Measurements from ENCODE around the gene DNASE2. TPM values are rescaled to one million over a fixed set of nuclear protein-coding genes. Genes with fewer than 3 reads are reported as not detected.

The DNASE2 gene
- total RNA-seq, 1 experiment from 2014 or later, result 23.8 TPM

DNA sequence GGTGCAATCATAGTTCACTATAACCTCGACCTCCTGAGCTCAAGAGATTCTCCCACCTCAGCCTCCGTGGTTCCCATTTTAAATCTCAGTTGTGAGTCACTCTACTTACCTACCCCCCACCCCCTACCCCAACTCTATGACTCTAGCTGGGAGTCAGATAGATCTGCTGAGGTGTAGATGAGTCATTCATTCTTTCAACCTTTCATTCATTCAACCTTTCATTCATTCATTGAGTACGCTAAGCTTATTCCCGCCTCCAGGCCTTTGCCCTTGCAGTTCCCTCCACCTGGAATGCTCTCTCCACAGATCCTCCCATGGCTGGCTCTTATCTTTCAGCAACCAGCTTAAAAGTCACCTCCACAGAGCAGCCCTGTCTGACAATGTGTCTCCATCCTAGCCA, 44.0 kb downstream of the DNASE2 start:
- peaks cover 2% of the 10 kb centered on the region; the same call in 1 of the 2 replicates for H3K4me1 ChIP-seq (ENCODE audit: insufficient read depth, low read length)
- no peaks in the 10 kb centered on the region for H3K79me2 ChIP-seq (ENCODE audit: insufficient read depth, low read length)
- peaks cover 10% of the 10 kb centered on the region for H3K23me2 ChIP-seq (ENCODE audit: insufficient read length, low read depth, low read length, poor library complexity, severe bottlenecking)
- no peak overlapping the region for H3K9ac ChIP-seq (ENCODE audit: extremely low read depth, insufficient read length, low read length)
- Mint-ChIP-seq H3K36me3 (ENCODE audit: insufficient read depth in 1 of 3, low read depth in 3 of 3) (peaks cover 0 to 4% (median 3%) of the 10 kb centered on the region in 3 experiments; a peak in 3 of 7 replicates), H3K9me3 (no peaks in the 10 kb centered on the region; a peak in 1 of 5 replicates), H3K27ac (peak overlapping the region in 1 of 3 experiments; percentile 40; a peak in 1 of 7 replicates), H3K4me3 (peak overlapping the region; percentile 55 to 77; a peak in 4 of 5 replicates), H3K4me1 (peaks cover 47 to 48% of the 10 kb centered on the region in 2 experiments), H3K27me3 (ENCODE audit: low read depth) (peaks cover 26% of the 10 kb centered on the region)
- H2BK120ac ChIP-seq (ENCODE audit: low read depth, low read length, poor library complexity, severe bottlenecking), result no peak overlapping the region
- no peak overlapping the region for H3K18ac ChIP-seq (ENCODE audit: insufficient read length, low read depth, low read length)
- no peak overlapping the region for H2BK20ac ChIP-seq (ENCODE audit: low read depth, low read length, poor library complexity, severe bottlenecking)
- H2AFZ ChIP-seq (ENCODE audit: low read length), result no peak overlapping the region
- no peak overlapping the region for H3K14ac ChIP-seq (ENCODE audit: insufficient read depth, low read length)
- no peak for DNase-seq
- no peak overlapping the region for H4K5ac ChIP-seq (ENCODE audit: insufficient read length, low read depth, low read length)
- no peak overlapping the region for H3K23ac ChIP-seq (ENCODE audit: insufficient read length, low read depth, low read length)
- H4K91ac ChIP-seq (ENCODE audit: insufficient read length, low read depth, low read length), result no peak overlapping the region
- no peak overlapping the region for H4K8ac ChIP-seq (replicated peaks; ENCODE audit: insufficient read length, low read depth, low read length)
- H2BK15ac ChIP-seq (ENCODE audit: low read depth, low read length), result no peak overlapping the region
- no peaks in the 10 kb centered on the region for H3K79me1 ChIP-seq (ENCODE audit: insufficient read depth, low read depth, low read length, poor library complexity, severe bottlenecking)
- no peak overlapping the region for H2BK5ac ChIP-seq (ENCODE audit: insufficient read length, low read length)
- H2BK12ac ChIP-seq (ENCODE audit: insufficient read length, low read depth, low read length), result no peak overlapping the region
- no peaks in the 10 kb centered on the region for H4K20me1 ChIP-seq (ENCODE audit: control insufficient read depth, insufficient read depth, insufficient read length)
- WGBS (ENCODE audit: extremely low coverage, insufficient read length, low lambda C conversion rate), result no CpG with 5 or more reads among the region's 4 CpGs
- H3K4ac ChIP-seq (ENCODE audit: low read depth, low read length), result no peak overlapping the region
- H3T11ph ChIP-seq (ENCODE audit: low read length), result no peak overlapping the region
- H3K4me2 ChIP-seq (ENCODE audit: insufficient read depth, insufficient read length, low read length), result no peak overlapping the region
- peaks cover 3% of the 10 kb centered on the region; the same call in 1 of the 2 replicates for H3K27me3 ChIP-seq (ENCODE audit: insufficient read depth, low read length)
- no peak overlapping the region for H3K56ac ChIP-seq (ENCODE audit: insufficient read length, low read depth, low read length)
- H2AK5ac ChIP-seq (ENCODE audit: insufficient read length, low read length), result no peak overlapping the region
- no peaks in the 10 kb centered on the region for H3K9me3 ChIP-seq (ENCODE audit: control insufficient read depth, low read depth, low read length)
- TF ChIP-seq, protein P1, sequence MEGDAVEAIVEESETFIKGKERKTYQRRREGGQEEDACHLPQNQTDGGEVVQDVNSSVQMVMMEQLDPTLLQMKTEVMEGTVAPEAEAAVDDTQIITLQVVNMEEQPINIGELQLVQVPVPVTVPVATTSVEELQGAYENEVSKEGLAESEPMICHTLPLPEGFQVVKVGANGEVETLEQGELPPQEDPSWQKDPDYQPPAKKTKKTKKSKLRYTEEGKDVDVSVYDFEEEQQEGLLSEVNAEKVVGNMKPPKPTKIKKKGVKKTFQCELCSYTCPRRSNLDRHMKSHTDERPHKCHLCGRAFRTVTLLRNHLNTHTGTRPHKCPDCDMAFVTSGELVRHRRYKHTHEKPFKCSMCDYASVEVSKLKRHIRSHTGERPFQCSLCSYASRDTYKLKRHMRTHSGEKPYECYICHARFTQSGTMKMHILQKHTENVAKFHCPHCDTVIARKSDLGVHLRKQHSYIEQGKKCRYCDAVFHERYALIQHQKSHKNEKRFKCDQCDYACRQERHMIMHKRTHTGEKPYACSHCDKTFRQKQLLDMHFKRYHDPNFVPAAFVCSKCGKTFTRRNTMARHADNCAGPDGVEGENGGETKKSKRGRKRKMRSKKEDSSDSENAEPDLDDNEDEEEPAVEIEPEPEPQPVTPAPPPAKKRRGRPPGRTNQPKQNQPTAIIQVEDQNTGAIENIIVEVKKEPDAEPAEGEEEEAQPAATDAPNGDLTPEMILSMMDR (conservative IDR thresholded peaks at IDR 0.05), result no peak
- no peak overlapping the region for H3K27ac ChIP-seq (ENCODE audit: insufficient read length, low read depth, low read length)

Data from H9 (cell line).